ENCODE data around the gene C15orf62.
A peak's percentile ranks its signal among the peaks of the same experiment; 100 is the strongest.

Gene C15orf62

DNA sequence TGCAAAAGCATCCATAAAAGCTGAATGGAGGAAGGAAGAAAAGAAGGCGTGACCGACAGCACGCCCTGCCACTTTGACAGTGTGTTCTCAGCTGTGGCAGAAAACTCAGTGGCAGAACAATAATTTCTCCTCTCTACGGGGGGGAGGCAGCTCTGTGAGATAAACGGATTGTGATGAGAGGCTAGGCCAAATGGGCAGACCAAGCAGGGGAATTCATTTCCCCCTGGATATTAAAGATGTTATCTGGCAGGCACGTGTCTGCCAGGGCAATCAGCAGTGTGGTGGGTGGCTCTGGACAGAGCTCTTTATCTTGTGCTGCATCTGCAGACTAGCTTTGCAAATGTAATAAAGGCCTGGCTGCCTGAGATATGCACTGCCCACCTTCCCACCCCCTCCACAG lies 12.8 kb upstream of the C15orf62 start:
- peak; percentile 24 for DNase-seq

- DNase-seq, result no peak
Measured at GRCh38 chr15:40759961-40760360, 9.8 kb upstream of the C15orf62 start.

DNA sequence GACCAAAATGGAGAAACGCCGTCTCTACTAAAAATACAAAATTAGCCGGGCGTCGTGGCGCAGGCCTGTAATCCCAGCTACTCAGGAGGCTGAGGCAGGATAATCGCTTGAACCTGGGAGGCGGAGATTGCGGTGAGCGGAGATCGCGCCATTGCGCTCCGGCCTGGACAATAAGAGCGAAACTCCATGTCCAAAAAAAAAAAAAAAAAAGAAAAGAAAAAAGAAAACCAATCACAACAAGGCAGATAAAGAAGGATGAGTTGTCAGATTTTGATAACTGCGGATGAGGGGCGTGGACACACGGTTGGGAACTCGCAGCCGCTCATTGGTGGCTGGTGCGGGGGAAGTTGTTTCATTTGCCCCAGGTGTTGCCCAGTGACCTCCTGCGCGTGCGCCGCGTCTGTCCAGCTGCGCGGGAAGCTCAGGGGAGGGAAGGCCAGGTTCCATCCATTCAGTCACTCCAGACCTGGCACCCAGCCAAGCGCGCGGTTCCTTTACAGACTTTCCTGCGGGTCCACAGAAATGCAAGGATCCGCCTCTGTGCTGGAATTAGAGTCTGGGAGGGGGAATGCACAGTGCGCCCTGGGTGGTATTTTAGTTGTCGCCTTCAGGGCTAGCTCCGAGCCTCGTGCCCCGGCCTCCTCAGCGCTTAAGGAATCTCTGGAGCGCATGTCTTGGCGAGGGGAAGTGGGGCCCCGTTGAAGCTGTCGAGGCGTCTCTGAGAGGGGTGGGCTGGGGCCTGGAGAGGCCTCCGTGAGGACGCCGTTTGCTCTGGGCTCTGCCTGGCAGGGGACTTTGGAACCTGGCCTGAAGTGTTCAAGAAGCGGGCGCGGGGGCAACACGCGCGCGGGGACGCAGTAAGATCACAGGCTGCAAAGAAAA lies 6.6 kb upstream of the C15orf62 start:
- peak; percentile 88 for DNase-seq

- peak; percentile 85 for DNase-seq
Measured at GRCh38 chr15:40763801-40764628, 5.8 kb upstream of the C15orf62 start, which contains the start of gene GCHFR. Gene GCHFR, plus strand, starts transcription at chr15:40764068. Its CDS starts 113 bp downstream, at chr15:40764181.

DNA sequence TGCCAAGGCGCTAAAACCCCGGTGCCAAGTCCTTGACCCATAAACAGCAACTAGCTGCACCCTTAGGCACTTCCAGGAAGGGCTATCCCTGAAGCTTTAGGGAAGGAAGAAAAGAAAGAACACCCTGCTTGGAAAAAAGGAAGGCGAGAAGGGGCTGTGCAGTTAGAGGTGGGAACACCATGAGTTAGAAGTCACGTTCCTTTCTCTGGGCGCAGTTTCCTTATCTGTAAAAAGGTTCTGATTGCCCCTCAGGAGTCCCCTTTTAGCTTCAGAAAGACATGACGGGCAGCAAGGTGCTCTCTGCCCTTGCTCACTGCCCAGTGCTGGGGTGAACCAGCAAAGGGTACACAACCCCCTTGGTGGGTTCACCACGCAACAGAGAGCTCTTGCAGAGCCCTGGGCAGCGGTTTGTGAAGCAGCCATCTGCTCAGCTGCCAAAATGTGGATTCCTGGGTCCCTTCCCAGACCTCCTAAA lies 5.1 kb upstream of the C15orf62 start:
- DNase-seq, result peak; percentile 63

DNA sequence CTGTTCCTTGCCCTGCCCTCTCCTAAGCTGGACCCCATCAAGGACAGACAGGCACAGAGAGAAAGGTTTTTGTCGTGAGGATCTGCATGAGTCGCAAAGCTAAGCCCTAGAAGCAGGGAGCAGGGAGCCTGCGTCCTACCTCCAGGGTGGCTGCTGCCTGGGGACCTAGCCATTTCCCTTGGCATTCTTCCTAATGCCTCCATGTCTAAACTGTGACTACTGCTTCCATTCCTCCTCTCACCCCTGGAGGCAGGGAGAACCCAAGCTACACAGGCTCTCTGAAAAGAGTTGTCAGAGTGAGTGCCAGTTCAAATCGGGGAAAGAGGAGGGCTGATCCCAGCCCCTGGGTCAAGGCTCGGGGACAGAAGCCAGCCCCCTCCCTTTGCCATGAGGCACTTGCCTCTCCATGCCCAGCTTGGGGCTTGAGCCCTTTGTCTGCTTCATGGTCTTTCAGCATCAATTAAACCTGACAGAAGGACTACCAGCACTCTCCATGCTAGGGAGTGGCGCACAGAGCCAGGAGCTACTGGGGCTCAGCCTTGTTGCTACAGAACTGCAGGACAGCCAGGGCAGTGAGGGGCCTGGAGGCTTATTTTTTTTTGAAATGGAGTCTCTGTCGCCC lies 3.5 kb upstream of the C15orf62 start:
- DNase-seq, result peak; percentile 75

DNA sequence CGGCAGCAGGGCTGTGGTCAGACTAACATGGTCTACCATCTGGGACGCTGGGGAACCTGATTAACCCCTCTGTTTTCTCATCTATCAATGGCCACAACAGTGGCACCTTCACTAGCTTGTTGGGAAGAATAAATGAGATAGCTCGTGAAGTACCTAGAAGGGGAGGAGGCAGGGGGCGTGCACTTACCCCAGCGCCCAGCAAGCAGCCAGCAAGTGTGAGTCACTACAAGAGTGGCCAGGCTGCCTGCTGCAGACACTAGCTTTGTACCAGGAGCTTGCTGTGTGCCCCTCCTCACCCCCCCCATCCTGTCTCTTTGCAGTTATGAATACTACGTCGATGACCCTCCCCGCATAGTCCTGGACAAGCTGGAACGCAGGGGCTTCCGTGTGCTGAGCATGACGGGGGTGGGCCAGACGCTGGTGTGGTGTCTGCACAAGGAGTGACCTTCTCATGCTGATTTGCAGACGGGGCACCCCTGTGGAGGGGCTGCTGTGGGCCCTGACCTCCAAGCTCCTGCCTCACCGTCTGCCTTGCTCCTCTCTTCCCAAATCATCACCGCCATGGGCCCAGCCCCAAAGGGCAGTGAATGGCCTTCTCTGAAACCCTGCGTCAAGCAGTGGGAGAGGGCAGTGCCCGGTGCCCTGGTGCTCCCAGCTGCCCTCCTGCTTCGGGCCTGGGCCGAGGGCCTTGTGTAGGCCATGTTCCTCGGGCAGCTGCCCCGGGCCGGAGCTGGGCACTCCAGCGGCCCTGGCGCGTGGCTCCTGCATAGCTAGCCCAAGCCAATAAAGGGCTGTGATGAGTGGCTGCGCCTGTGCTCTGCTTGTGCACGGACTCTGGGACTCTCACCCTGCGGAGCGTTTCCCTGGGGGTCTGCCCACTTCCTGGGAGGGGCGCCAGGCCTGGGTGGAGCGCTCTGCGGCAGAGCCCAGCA lies 2.6 kb upstream of the C15orf62 start:
- DNase-seq, result peak; percentile 36

DNA sequence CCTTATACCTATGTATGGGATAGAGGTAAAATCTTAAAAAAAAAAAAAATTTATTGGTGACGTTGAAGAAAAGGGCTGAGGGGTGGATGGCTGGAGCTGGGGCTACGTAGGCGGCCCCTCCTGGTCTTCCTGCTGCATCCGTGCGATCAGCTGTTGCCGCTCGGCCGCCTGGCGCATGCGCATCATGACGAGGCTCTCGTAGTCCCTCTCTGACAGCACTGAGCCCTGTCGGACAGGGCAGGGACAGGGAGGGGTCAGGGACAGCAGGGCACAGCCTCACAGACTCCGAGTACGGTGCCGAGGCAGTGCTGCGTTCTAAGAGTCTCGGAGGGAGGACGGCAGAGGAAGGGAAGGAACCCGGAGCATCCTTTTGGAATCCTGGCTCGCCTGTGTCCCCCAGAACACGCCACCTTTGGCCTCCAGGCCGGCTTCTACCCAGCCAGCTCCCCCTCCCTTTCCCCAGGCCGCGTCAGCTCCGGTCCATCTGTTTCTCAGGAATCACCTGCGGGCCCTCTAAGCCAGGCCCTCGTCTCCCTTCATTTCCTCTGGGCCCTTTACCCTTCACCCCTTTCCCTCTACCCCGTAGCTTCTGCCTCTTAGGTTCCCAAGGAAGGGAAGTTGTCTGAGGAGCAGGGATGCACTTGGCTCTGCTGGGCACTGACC lies 1.8 kb upstream of the C15orf62 start:
- DNase-seq, result no peak

- no peak for DNase-seq
Measured at GRCh38 chr15:40768521-40769273, 1.1 kb upstream of the C15orf62 start.

- peak; percentile 55 for DNase-seq
Measured at GRCh38 chr15:40770147-40770721, 454 bp downstream of the C15orf62 start.

DNA sequence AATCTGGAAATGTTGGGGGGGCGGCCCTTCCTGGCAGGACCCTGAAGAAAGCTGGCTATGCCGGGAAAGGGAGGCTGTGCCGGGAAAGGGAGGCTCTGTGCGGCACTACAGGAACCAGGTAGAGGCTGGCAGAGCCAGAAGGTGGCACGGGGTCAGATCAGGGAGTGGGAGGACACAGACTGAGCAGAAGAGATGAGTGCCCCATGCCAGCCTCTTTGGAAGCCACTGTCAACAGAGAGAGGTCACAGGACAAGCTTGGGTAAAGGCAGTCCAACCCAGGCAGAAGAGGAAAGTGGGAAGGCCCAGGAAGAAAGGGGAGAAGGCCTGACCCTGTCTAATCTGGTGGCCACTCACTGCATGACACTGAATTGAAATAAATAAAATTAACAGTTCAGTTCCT lies 1.5 kb downstream of the C15orf62 start:
- no peak for DNase-seq

- DNase-seq, result no peak
Measured at GRCh38 chr15:40772014-40772413, 2.2 kb downstream of the C15orf62 start.

DNA sequence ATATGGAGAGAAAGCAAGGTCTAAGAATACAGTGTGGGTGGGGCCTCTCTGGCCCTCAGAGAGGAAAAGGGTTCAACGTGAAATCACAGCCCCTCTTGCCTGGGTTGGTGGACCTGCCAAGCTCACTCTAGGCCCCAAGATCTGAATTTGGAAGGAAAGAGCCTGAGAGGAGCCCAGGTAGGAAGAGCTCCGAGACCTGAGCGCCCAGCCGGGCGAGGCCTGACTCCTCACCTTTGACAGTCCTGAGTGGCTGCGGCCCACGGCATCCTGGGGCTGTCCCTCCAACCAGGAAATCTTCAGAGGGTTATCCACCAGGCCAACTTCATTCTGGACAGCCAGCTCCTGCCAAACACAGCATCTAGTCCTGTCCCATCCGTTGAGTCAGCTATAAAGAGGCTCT lies 3.7 kb downstream of the C15orf62 start:
- DNase-seq, result no peak

DNA sequence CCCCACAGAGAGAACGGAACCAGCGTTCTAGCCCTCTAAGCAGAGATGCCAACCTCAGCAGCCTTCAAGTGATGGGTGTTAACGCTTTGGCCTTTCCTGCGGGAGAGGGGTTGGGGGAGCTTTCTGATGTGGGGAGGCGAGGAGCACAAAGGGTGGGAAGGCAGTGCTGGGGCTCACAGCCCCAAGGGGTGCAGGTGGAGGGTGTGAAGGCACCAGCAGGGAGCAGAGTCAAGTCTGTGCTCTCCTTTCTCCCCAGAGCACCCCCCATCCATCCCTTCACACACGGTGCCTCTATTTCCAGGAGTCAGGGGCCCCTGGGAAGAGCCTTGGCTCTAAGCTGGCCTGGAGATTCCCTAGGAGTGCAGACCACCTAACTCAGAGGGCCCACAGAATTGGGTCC lies 4.1 kb downstream of the C15orf62 start:
- no peak for DNase-seq

DNA sequence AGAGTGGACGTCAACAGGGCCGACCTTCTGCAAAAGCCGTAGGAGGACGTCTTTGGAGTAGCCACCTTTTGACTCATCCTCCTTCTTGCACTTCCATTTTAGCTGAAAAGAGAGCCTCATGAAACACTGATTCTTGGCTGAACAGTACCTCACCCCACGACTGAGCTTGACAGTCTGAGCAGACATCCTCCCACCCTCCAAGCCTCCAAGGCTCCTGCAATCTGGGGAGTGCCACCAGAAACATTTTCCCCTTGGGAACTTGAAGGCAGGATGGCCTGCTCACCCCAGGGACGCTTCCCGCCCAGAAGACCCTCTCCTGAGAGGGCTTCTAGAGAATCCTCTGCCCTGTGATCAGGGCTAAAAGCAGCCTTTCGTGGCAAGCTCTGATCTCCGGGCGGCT lies 5.2 kb downstream of the C15orf62 start:
- DNase-seq, result no peak

GRCh38 chr15:40775740-40776536 lies 6.2 kb downstream of the C15orf62 start:
- DNase-seq, result no peak

GRCh38 chr15:40776537-40777141 lies 6.9 kb downstream of the C15orf62 start:
- no peak for DNase-seq

- peak; percentile 60 for DNase-seq
Measured at GRCh38 chr15:40782609-40783227, 12.9 kb downstream of the C15orf62 start.

DNA sequence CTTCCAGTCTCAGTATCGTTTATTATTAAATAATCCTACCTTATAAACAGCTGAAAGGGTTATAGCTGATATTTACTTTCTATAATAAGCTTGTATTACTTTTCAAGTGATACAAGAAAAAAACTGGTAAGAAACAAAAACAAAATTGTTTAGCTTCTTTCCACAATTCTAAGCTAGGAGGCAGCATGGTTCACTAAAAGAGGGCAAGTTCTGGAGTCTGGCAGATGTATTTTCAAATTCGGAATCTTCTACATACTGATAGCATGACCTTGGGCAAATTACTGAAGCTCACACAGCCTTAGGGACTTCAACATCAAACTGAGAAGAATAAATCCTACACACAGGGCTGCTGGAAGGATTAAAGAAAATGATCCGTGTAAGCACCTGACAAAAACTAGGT lies 15.4 kb downstream of the C15orf62 start:
- no peak for DNase-seq

All from eye (tissue), 1 donor.